PC-9 (cell line): ENCODE results near the gene C14orf93. TPM values are rescaled to one million over a fixed set of nuclear protein-coding genes. Genes with fewer than 3 reads are reported as not detected.

ENCODE experiments used
- BruUV-seq: library from RNA; stranded (reverse); fragments of 400-500 nt; replicated peaks from 2 replicates; lab custom pipeline; 2021; lab: Mats Ljungman, UMichigan
- CTCF ChIA-PET: fragments of 300-600 bp; sonication (Branson Sonifier 250); formaldehyde crosslinking; loops from one replicate; lab custom pipeline; 2022; ENCODE audit warnings: antibody characterized with exemption; lab: Charles Lee
- POLR2A ChIA-PET: fragments of 300-600 bp; sonication (Branson Sonifier 250); formaldehyde crosslinking; loops from one replicate; lab custom pipeline; 2022; ENCODE audit warnings: antibody characterized with exemption; ENCODE audit not compliant: unreplicated experiment; lab: Charles Lee
- DNase-seq, 2 experiments: peaks; one replicate each; pipeline versions ENCODE4 v3.0.0 to v3.0.0-alpha.2; 2015 to 2022; ENCODE audit warnings: mixed read lengths in 1 of 2
- H2AFZ ChIP-seq: fragments of 200-600 bp; sonication (generic); 2 replicates; pipeline ENCODE4 v1.8.1; 2017; ENCODE audit warnings: antibody characterized with exemption
- H3F3A ChIP-seq: fragments of 200-600 bp; sonication (generic); 2 replicates; pipeline ENCODE4 v1.8.1; 2017; ENCODE audit warnings: antibody characterized with exemption, mild to moderate bottlenecking, low read depth; ENCODE audit not compliant: insufficient read depth
- H3K27ac ChIP-seq: fragments of 200-600 bp; sonication (generic); 2 replicates; pipeline ENCODE4 v1.6.1; 2016; ENCODE audit warnings: mixed run types
- H3K27me3 ChIP-seq: fragments of 200-600 bp; sonication (generic); 2 replicates; pipeline ENCODE4 v1.6.1; 2016; ENCODE audit warnings: low read depth, mixed run types; ENCODE audit not compliant: insufficient read depth
- H3K36me3 ChIP-seq: fragments of 200-600 bp; sonication (generic); 2 replicates; pipeline ENCODE4 v1.6.1; 2016; ENCODE audit warnings: low read depth, mixed run types
- H3K4me1 ChIP-seq: fragments of 200-600 bp; sonication (generic); replicated peaks from 2 replicates; pipeline ENCODE4 v1.6.1; 2016; ENCODE audit warnings: mixed run types; ENCODE audit not compliant: insufficient read depth
- H3K4me2 ChIP-seq: fragments of 200-600 bp; sonication (generic); 2 replicates; pipeline ENCODE4 v1.6.1; 2017; ENCODE audit warnings: mixed run types
- H3K4me3 ChIP-seq: fragments of 200-600 bp; sonication (generic); 2 replicates; pipeline ENCODE4 v1.6.1; 2016; ENCODE audit warnings: mixed run types
- H3K79me2 ChIP-seq: fragments of 200-600 bp; sonication (generic); 2 replicates; pipeline ENCODE4 v1.6.1; 2017; ENCODE audit warnings: low read depth, mixed run types
- H3K9me2 ChIP-seq: fragments of 200-600 bp; sonication (generic); 2 replicates; pipeline ENCODE4 v1.8.1; 2017; ENCODE audit warnings: mild to moderate bottlenecking; ENCODE audit not compliant: insufficient read depth
- H3K9me3 ChIP-seq: fragments of 200-600 bp; sonication (generic); 2 replicates; pipeline ENCODE4 v1.8.1; 2016; ENCODE audit warnings: low read depth; ENCODE audit not compliant: insufficient read depth
- H4K20me1 ChIP-seq: fragments of 200-600 bp; sonication (generic); 2 replicates; pipeline ENCODE4 v1.8.1; 2017; ENCODE audit not compliant: insufficient read depth
- EZH2 ChIP-seq: fragments of 200-600 bp; sonication (generic); IDR thresholded peaks from 2 replicates; pipeline ENCODE4 v1.8.0; 2017; ENCODE audit warnings: antibody characterized with exemption, low read depth
- intact Hi-C: fragments of 100-400 bp; cut with micrococcal nuclease; formaldehyde crosslinking; loops from one replicate; pipeline ENCODE4 v1.10.0; 2022; ENCODE audit not compliant: unreplicated experiment
- total RNA-seq: library from RNA; stranded (reverse); gene quantifications from 2 replicates; pipeline ENCODE4 v1.2.3, GENCODE V29; 2021
- TF ChIP-seq, protein P1 (sequence below): fragments of 200-600 bp; sonication (generic); conservative IDR thresholded peaks from 2 replicates; pipeline ENCODE4 v1.6.1; 2017; ENCODE audit warnings: mixed run types, antibody characterized with exemption, mild to moderate bottlenecking, moderate library complexity

Gene C14orf93
- total RNA-seq, 1 experiment from 2014 or later: 13.9 TPM

DNA sequence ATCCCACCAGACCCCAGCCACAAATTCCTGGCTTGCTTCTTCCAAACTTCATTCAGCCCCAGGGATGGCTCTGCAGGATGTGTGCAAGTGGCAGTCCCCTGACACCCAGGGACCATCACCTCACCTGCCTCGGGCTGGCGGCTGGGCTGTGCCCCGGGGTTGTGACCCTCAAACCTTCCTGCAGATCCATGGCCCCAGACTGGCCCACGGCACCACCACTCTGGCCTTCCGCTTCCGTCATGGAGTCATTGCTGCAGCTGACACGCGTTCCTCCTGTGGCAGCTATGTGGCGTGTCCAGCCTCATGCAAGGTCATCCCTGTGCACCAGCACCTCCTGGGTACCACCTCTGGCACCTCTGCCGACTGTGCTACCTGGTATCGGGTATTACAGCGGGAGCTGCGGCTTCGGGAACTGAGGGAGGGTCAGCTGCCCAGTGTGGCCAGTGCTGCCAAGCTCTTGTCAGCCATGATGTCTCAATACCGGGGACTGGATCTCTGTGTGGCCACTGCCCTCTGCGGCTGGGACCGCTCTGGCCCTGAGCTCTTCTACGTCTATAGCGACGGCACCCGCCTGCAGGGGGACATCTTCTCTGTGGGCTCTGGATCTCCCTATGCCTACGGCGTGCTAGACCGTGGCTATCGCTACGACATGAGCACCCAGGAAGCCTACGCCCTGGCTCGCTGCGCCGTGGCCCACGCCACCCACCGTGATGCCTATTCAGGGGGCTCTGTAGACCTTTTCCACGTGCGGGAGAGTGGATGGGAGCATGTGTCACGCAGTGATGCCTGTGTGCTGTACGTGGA lies 32.4 kb upstream of the C14orf93 start, which contains the start of gene PSMB11:
PSMB11 (plus strand) TSS at position 51 of the 804 bp plus-strand sequence; CDS start at position 65, 14 bp downstream.
- H3K9me2 ChIP-seq: no peaks in the 10 kb centered on the region
- no peaks in the 10 kb centered on the region for H3K4me1 ChIP-seq
- ChIA-PET POLR2A (no interaction called here), CTCF (no interaction called here)
- intact Hi-C loops: no loop called here
- no peaks in the 10 kb centered on the region for H3K79me2 ChIP-seq
- H3K27me3 ChIP-seq: no peaks in the 10 kb centered on the region
- no peaks in the 10 kb centered on the region for H3K36me3 ChIP-seq
- no peak within 1 kb of the TSS for H3K27ac ChIP-seq
- no peaks in the 10 kb centered on the region for H3F3A ChIP-seq
- H3K9me3 ChIP-seq: no peaks in the 10 kb centered on the region
- H2AFZ ChIP-seq: no peak within 1 kb of the TSS
- H4K20me1 ChIP-seq: no peaks in the 10 kb centered on the region
- no peak within 1 kb of the TSS for H3K4me2 ChIP-seq
- TF ChIP-seq, protein P1, sequence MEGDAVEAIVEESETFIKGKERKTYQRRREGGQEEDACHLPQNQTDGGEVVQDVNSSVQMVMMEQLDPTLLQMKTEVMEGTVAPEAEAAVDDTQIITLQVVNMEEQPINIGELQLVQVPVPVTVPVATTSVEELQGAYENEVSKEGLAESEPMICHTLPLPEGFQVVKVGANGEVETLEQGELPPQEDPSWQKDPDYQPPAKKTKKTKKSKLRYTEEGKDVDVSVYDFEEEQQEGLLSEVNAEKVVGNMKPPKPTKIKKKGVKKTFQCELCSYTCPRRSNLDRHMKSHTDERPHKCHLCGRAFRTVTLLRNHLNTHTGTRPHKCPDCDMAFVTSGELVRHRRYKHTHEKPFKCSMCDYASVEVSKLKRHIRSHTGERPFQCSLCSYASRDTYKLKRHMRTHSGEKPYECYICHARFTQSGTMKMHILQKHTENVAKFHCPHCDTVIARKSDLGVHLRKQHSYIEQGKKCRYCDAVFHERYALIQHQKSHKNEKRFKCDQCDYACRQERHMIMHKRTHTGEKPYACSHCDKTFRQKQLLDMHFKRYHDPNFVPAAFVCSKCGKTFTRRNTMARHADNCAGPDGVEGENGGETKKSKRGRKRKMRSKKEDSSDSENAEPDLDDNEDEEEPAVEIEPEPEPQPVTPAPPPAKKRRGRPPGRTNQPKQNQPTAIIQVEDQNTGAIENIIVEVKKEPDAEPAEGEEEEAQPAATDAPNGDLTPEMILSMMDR: no peak
- TF ChIP-seq EZH2: no peak
- no peak within 1 kb of the TSS for H3K4me3 ChIP-seq
- no TSS peak for BruUV-seq
- no peak for DNase-seq

DNA sequence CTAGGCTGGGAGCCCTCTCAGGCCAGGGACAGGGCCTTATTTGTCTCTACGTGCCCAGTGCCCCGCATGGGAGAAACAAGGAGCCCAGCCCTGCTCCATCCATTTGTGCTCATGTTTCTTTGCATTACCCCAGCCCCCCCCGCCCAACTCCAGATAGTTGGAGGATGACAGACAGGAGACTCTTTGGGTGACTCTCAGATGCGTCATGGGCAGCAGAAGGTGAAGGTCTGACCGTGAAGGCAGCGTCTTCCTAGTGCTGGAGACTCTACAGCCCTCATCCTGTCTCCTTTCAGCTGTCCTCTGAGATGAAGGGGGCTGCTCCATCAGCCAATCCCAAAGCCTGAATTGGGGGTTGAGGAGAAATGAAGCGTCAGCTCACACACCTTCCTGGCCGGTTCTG lies 31.8 kb upstream of the C14orf93 start:
- ChIA-PET CTCF (no interaction called here), POLR2A (interaction anchor here (0.6 kb wide), 1 partner anchor 39 kb away, joined by 4 read pairs; no protein-coding TSS in a partner anchor)
- DNase-seq: no peak
- Histone ChIP-seq H3K79me2 (no peaks in the 10 kb centered on the region), H3K27me3 (no peaks in the 10 kb centered on the region), H3K4me3 (no peak overlapping the region), H3K36me3 (no peaks in the 10 kb centered on the region), H4K20me1 (no peaks in the 10 kb centered on the region), H3K4me2 (no peak overlapping the region), H3K9me2 (no peaks in the 10 kb centered on the region), H3K4me1 (no peaks in the 10 kb centered on the region), H2AFZ (no peak overlapping the region), H3F3A (no peaks in the 10 kb centered on the region), H3K9me3 (no peaks in the 10 kb centered on the region), H3K27ac (no peak overlapping the region)
- TF ChIP-seq, protein P1: no peak
- TF ChIP-seq EZH2: no peak
- no TSS peak for BruUV-seq
- intact Hi-C loops: no loop called here

DNA sequence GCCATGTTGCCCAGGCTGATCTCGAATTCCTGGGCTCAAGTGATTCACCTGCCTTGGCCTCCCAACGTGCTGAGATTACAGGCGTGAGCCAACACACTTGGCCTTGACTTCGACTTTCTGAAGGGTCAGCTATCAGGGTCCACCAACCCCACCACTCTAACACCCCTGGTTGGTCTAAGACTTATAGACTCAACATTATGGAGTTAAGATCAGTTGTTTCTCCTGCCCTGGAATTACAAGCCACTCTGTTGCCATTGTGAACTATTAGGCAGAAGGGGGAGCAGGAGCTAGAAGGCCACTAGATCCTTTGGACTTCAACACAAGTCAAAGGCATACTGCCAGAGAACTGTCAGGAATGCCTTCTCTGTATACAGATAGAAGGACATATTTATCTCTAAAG lies 30.2 kb upstream of the C14orf93 start:
- intact Hi-C loops: no loop called here
- Histone ChIP-seq H3K4me2 (no peak overlapping the region), H3K36me3 (no peaks in the 10 kb centered on the region), H3K27ac (no peak overlapping the region), H4K20me1 (no peaks in the 10 kb centered on the region), H3K27me3 (no peaks in the 10 kb centered on the region), H3F3A (no peaks in the 10 kb centered on the region), H2AFZ (no peak overlapping the region), H3K9me2 (no peaks in the 10 kb centered on the region), H3K4me1 (peaks cover 4% of the 10 kb centered on the region), H3K9me3 (no peaks in the 10 kb centered on the region), H3K4me3 (no peak overlapping the region), H3K79me2 (no peaks in the 10 kb centered on the region)
- ChIA-PET POLR2A (no interaction called here), CTCF (no interaction called here)
- BruUV-seq: no TSS peak
- TF ChIP-seq EZH2: no peak
- TF ChIP-seq, protein P1: no peak
- DNase-seq: no peak
